ENCODE data around the gene PLA2G1B. TPM values are rescaled to one million over a fixed set of nuclear protein-coding genes. Genes with fewer than 3 reads are reported as not detected.
A peak's percentile ranks its signal among the peaks of the same experiment; 100 is the strongest.

Gene PLA2G1B
- total and polyA plus RNA-seq, 12 donors = 1.3 to 18.7 (median 4.9) TPM; not detected in 1

DNA sequence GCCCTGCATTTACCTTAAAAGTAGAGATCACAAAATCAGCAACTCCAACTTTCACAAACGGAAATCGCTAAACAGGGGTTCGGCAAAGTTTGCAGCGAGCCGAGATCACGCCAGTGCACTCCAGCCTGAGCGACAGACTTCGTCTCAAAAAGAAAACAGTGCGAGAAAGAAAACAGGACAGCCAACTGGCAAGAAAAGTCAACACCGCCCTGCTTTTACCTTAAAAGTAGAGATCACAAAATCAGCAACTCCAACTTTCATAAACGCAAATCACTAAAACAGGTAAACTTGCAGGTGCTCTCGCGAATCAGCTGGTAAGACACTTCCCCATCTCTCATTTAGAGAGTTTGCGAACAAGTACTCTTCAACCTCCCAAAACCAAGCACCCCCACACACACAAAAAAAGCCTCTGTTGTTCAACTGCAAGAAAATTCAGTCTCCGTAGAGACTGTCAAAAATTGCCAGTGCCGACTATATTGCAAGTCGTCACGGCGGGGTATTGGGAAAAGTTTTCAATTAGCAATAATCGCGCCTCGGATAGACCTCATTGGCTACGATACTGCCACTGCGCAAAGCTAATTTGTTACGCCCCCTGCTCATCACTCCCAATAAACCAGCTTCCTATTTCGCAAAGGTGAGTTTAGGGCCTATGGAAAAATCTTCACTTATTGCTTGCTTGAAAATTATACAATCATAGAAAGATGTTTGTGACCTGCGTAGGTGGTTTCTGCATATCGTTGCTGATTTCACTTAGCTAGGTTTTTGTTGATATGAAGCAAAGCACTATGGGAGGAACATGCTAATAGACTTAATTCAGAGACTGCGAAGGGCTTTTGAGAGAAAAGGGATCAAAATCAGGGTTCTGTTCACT lies 34.7 kb downstream of the PLA2G1B start, which contains the start of gene RNU4-1:
Gene RNU4-1 (minus strand): TSS at position 577 of the 871 bp plus-strand sequence.
- WGBS, 4 donors = 0 to 2% (median 1%) methylated on average over 29 of the region's 29 CpGs
- H3K9me3 ChIP-seq (replicated peaks in 1 of 3) = no peaks in the 10 kb centered on the region
- H3K4me1 ChIP-seq (replicated peaks in 1 of 2) = peaks cover 12 to 18% of the 10 kb centered on the region in 2 donors
- H3K36me3 ChIP-seq (replicated peaks in 1 of 2) = no peaks in the 10 kb centered on the region
- peak within 1 kb of the TSS in 3 of 4 donors; percentile 18 to 57 (median 26) for H3K4me3 ChIP-seq
- intact Hi-C loops (cut with DNase I) = no loop called here
- peak; percentile 66 to 95 (median 85) for DNase-seq
- peak; percentile 89 to 91 for TF ChIP-seq POLR2A (IDR thresholded peaks at IDR 0.05)
- TF ChIP-seq CTCF (IDR thresholded peaks at IDR 0.05) = no peak
- H3K27ac ChIP-seq = peak within 1 kb of the TSS; percentile 93 to 99 (median 98)
- no peaks in the 10 kb centered on the region for H3K27me3 ChIP-seq

DNA sequence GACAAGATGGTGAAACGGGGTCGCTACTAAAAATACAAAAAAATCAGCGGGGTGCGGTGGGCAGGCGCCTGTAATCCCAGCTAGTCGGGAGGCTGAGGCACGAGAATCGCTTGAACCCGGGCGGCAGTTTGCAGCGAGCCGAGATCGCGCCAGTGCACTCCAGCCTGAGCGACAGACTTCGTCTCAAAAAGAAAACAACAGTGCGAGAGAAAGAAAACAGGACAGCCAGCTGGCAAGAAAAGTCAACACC lies 35.2 kb downstream of the PLA2G1B start:
- Histone ChIP-seq H3K4me1 (replicated peaks in 1 of 2) (peaks cover 12 to 18% of the 10 kb centered on the region in 2 donors), H3K27me3 (no peaks in the 10 kb centered on the region), H3K4me3 (peak overlapping the region in 3 of 4 donors; percentile 18 to 57 (median 26)), H3K27ac (peak overlapping the region; percentile 93 to 99 (median 98)), H3K36me3 (replicated peaks in 1 of 2) (no peaks in the 10 kb centered on the region), H3K9me3 (replicated peaks in 1 of 3) (no peaks in the 10 kb centered on the region)
- DNase-seq = peak in 1 of 7 donors; percentile 35
- 0 to 1% (median 1%) methylated on average over 17 of the region's 17 CpGs for WGBS, 4 donors
- intact Hi-C loops (cut with DNase I) = no loop called here
- no peak for TF ChIP-seq POLR2A (IDR thresholded peaks at IDR 0.05)
- no peak for TF ChIP-seq CTCF (IDR thresholded peaks at IDR 0.05)

DNA sequence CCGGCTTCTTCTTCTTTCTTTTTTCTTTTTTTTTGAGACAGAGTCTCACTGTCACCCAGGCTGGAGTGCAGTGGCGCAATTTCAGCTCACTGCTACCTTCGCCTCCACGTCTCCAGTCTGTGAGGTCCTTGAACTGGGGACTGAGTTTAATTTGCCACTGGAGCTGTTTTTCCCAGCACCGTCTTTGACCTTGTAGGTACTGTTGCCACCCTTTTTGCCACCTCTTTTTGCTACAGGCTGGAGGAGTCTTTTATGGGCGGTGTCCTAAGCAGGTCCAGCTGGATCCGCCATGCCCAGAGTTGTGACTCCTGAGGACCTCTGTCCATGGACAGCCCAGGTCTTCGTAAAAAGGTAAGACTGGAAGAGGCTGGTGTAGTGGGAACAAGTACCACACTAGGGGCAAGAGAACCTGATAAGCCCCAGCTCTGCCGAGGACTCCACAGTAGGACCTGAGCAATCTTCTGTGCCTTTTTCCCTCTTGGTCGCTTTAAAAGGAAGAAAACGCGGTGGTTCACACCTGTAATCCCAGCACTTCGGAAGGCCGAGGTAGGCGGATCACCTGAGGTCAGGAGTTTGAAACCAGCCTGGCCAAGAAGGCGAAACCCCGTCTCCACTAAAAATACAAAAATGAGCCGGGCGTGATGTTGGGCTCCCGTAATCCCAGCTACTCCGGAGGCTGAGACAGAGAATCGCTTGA lies 36.8 kb downstream of the PLA2G1B start:
- DNase-seq = peak; percentile 38 to 75 (median 67)
- no peak for TF ChIP-seq CTCF (IDR thresholded peaks at IDR 0.05)
- TF ChIP-seq POLR2A (IDR thresholded peaks at IDR 0.05) = peak in 1 of 2 donors; percentile 30
- Histone ChIP-seq H3K4me1 (replicated peaks in 1 of 2) (peaks cover 12 to 18% of the 10 kb centered on the region in 2 donors), H3K9me3 (replicated peaks in 1 of 3) (no peaks in the 10 kb centered on the region), H3K36me3 (replicated peaks in 1 of 2) (no peaks in the 10 kb centered on the region), H3K27ac (peak overlapping the region; percentile 93 to 99 (median 98)), H3K27me3 (no peaks in the 10 kb centered on the region), H3K4me3 (peak overlapping the region in 1 of 4 donors; percentile 44)
- WGBS, 4 donors = 17 to 35% (median 19%) methylated on average over 13 to 22 of the region's 22 CpGs
- intact Hi-C loops (cut with DNase I) = no loop called here

DNA sequence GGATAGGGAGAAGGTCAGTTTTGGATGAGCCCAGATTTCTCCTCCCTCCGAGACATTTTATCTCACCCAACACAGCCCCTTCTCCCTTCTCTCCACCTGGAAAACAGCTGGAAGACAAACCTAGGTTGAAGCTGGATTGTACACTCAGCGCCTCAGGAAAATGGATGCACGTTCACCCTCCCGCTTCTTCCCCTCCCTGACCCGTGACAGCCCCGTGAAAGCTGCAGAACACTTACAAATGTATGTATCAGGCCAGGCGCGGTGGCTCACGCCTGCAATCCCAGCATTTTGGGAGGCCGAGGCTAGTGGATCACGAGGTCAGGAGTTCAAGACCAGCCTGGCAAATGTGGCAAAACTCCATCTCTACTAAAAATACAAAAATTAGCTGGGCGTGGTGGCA lies 40.1 kb downstream of the PLA2G1B start:
- no peaks in the 10 kb centered on the region for H3K36me3 ChIP-seq (replicated peaks in 1 of 2)
- no peak overlapping the region for H3K27ac ChIP-seq
- WGBS, 4 donors = 74 to 83% (median 79%) methylated on average over 12 of the region's 12 CpGs
- DNase-seq = no peak
- no peaks in the 10 kb centered on the region for H3K9me3 ChIP-seq (replicated peaks in 1 of 3)
- H3K27me3 ChIP-seq = no peaks in the 10 kb centered on the region
- peaks cover 8 to 10% of the 10 kb centered on the region in 2 donors for H3K4me1 ChIP-seq (replicated peaks in 1 of 2)
- H3K4me3 ChIP-seq = no peak overlapping the region
- TF ChIP-seq POLR2A (IDR thresholded peaks at IDR 0.05) (no peak), CTCF (IDR thresholded peaks at IDR 0.05) (no peak)
- intact Hi-C loops (cut with DNase I) = no loop called here

Measured in adrenal gland (tissue), 12 donors.